Activated CD4-positive, alpha-beta T cell treated with anti-CD3 and anti-CD28 coated beads, Interleukin-2, amount 50 U/mL, for 24 hours (primary cell): ENCODE measurements around the gene PTPRA.

Source experiments
- DNase-seq, 2 donors: peaks; one replicate each; pipeline ENCODE4 v3.0.0-alpha.2; 2020; ENCODE audit warnings: low read depth in 1 of 2, low spot score in 1 of 2

Gene PTPRA

DNA sequence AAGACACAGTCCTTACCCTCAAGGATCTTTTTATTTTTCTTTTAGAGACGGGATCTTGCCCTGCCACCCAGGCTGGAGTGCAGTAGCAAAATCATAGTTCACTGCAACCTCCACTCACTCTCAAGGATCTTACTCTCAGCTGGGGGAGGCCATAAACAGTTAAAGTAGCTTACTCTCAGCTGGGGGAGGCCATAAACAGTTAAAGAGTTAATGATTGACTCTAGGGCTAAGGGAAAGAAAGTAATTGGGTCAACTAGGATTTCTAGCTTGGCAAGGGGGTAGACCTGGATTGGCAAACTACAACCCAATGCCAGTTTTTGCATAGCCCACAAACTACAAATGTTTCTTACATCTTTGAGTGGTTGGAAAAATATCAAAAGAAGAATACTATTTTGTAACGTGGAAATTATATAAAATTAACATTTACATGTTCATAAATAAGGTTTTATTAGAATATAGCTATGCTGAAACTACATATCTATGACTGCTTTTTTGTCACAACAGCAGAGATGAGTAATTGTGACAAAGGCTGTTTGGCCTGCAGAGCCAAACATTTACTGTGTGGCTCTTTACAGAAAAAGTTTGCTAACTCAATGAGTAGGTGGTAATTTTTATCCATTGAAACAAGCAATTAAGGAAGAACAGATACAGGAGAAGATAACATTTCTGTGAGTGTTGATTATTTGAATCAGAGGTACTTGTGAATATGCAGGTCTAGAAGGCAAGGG is 46.4 kb downstream of the PTPRA start:
- DNase-seq: no peak

DNA sequence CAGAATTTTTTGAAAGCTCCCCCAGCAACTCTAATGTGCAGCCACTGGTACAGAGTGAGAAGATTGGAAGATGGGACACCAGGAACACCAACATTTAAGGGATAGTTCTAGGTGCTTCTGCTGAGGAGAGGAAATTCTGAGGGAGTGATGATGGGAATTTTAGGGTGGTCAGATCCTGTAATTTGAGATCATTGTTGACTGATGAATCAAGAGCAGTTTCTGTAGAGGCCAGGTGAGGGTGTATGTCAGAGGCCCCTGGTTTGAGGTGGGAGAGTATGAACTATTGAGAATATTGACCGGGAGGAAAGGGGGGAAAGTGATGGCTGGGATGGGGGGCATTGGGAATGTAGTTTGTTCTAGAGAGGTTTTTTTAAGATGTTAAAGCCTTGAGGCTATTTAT is 47.2 kb downstream of the PTPRA start:
- DNase-seq: no peak

GRCh38 chr20:2921506-2921905 is 48.2 kb downstream of the PTPRA start:
- no peak for DNase-seq

- DNase-seq: no peak
These were observed 49.7 kb downstream of the PTPRA start for GRCh38 chr20:2922957-2923356.

- no peak for DNase-seq
These were observed 57.3 kb downstream of the PTPRA start for GRCh38 chr20:2930538-2930937.

DNA sequence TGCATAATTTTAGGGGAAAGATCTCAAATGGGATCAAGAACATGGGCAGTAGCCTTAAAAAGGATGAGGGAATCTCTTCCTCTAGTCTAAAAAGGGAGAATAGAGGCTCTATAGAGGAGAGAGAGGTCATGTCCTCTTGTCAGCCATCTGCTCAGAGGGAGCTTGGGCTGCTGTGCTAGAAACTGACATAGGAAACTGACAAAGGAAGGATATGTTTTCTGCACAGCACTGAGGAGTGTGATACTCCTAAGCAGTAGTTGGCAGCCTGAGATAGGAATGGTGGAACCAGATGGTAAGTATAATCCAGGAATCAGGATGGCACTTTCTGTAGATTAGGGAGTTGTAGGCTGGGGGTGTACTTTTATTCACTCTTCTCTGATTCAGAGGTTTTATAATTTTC is 59.2 kb downstream of the PTPRA start:
- DNase-seq: no peak

DNA sequence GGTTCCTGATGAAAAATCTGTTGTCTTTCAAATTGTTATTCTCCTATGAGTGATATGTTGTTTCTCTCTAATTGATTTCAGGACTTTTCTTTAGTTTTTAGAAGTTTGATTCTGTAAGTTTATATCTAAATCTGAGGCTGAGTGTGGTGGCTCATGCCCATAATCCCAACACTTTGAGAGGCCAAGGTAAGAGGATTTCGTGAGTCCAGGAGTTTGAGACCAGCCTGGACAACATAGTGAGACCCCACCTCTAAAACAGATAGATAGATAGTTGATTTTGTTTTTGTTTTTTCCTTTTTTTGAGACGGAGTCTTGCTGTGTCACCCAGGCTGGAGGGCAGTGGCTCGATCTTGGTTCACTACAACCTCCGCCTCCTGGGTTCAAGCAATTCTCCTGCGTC is 64.6 kb downstream of the PTPRA start:
- no peak for DNase-seq

DNA sequence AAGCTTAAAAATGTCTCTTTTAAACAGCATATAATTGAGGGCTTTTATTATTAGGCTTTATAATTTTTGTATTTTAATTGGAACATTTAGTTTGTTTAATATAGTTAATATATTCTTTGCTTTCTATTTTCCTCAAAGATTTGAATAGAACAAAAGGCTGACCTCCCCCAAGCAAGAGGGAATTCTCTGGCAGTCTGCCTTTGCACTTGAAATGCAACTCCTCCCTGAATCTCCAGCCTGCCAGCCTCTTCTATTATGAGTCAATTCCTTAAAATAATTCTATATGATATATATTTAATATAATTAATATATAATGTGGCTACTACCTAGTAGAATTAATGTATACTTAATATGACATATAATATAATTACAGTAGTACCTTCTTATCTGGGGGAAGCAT is 69.2 kb downstream of the PTPRA start:
- no peak for DNase-seq

GRCh38 chr20:2946988-2947961 is 74.0 kb downstream of the PTPRA start:
- no peak for DNase-seq

DNA sequence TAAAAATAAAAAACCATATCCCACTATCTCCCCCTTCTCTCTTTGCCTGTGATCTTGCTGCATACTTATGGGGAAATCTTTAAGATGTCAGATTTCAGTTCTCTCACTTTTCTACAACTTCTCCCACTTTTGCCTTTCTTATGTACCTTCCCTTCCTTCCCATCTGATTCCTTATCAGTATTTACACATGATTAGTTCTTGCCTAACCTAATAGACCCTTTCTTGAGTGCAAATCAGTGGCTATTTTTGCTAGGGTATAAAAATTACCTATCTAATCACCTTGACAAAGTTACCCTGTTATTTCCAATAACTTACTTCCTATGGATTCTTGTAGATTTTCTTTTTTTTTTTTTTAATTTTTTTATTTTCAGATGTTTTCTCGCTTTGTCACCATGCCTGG is 75.7 kb downstream of the PTPRA start:
- DNase-seq: no peak

DNA sequence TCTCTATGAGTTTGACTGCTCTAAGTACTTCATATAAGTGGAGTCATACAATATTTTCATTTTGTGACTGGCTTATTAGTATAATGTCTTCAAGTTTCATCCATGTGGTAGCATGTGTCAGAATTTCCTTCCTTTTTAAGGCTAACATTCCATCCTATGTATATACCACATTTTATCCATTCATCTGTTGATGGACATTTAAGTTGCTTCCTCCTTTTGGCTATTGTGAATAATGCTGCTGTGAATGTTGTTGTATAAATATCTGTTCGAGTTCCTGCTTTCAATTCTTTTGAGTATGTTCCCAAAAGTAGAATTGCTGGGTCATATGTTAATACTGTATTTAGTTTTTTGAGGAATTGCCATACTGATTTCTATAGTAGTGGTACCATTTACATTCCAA is 79.5 kb downstream of the PTPRA start:
- no peak for DNase-seq

- no peak for DNase-seq
These were observed 82.1 kb downstream of the PTPRA start for GRCh38 chr20:2955257-2955970.

DNA sequence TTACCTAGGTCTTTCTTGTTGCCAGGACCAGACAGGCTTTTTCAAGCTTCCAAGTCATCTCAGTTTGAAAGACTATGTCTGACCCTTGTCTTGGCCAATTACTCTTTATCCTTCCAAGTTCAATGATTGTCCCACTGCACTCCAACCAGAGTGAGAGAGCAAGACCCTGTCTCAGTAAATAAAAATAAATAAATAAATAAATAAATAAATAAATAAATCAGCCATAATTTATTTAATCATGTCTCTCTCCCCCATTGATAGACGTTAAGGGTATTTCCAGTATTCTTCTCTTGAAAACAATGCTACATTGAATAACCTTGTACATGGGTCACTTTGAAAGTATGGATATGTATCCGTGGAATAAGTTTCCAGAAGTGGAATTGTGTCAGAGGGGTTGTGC is 83.2 kb downstream of the PTPRA start:
- DNase-seq: no peak

- no peak for DNase-seq
These were observed 94.6 kb downstream of the PTPRA start for GRCh38 chr20:2967841-2968240.

GRCh38 chr20:2972126-2972525 is 98.8 kb downstream of the PTPRA start:
- no peak for DNase-seq

- no peak for DNase-seq
These were observed 100.3 kb downstream of the PTPRA start for GRCh38 chr20:2973574-2973973.

DNA sequence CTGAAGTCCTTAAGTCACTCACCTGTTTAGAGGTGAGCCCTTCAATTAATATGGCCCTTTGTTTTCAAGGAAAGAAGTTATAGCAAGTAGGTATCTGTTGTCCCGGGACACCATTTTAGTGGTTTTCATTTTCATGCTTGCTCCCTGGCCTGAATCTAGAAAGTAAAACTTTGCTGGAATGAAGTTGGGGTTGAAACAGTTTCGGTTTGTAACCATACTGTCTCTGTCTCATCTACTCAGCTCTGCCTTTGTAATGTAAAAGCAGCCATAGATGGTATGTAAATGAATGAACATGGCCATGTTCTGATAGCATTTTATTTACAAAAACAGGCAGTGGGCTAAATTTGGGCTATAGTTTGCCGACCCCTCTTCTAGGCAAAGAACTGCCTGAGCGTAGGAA is 105.2 kb downstream of the PTPRA start:
- no peak for DNase-seq

DNA sequence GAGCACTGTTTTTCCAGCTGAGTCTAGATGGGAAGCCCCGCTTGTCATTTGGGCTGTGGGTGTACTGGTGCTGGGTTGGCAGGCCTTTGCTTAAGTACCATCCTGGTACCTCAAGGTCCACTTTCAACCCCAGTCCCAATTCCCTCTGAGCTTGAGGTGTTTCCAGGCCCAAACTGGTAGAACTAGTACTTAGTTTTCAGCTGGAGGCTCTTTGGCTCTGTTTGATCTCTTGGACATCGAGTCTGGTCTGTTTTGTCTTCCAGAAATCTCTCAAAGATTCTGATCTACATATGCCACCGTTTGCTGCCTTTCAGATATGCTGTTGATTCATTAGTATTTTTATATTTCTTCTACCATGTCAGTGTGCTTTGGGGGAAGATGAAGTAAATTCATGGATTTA is 108.4 kb downstream of the PTPRA start:
- no peak for DNase-seq

- DNase-seq: no peak
These were observed 110.2 kb downstream of the PTPRA start for GRCh38 chr20:2983508-2983907.

- no peak for DNase-seq
These were observed 110.8 kb downstream of the PTPRA start for GRCh38 chr20:2984028-2984501.

- DNase-seq: no peak
These were observed 111.8 kb downstream of the PTPRA start for GRCh38 chr20:2984956-2985661.
